ENCODE measurements around the gene RHOT2. TPM values are rescaled to one million over a fixed set of nuclear protein-coding genes. Genes with fewer than 3 reads are reported as not detected.

Gene RHOT2
- total RNA-seq, 4 donors from 2014 or later, result 50.2 to 64.0 (median 55.0) TPM

- TF ChIP-seq CTCF (IDR thresholded peaks at IDR 0.05) (no peak), POLR2A (IDR thresholded peaks at IDR 0.05) (no peak), EP300 (IDR thresholded peaks at IDR 0.05) (no peak), POLR2AphosphoS5 (IDR thresholded peaks at IDR 0.05) (no peak)
- Histone ChIP-seq H3K9me3 (no peaks in the 10 kb centered on the region), H3K27ac (no peak overlapping the region), H3K36me3 (peaks cover 0 to 8% of the 10 kb centered on the region in 2 donors), H3K27me3 (peaks cover 47% of the 10 kb centered on the region), H3K4me1 (peaks cover 0 to 63% (median 33%) of the 10 kb centered on the region in 3 donors), H3K4me3 (no peak overlapping the region)
- no peak for ATAC-seq
- no CpG with 5 or more reads among the region's 9 CpGs for WGBS, 2 donors (ENCODE audit: low coverage in 1 of 2)
These were observed 55.8 kb downstream of the RHOT2 start for GRCh38 chr16:723695-724094.

Other genes starting within 250 kb of the RHOT2 start
- 10 to 100 TPM; 47.4 to 88.9 (median 58.6) TPM for gene RAB11FIP3, start 242.5 kb upstream of the RHOT2 start, total RNA-seq
- gene CAPN15, start 140.4 kb upstream of the RHOT2 start, total RNA-seq, result 10 to 100 TPM; 21.8 to 42.7 (median 29.2) TPM
- not detected for gene PRR35, start 107.7 kb upstream of the RHOT2 start, total RNA-seq
- gene NHLRC4, start 101.1 kb upstream of the RHOT2 start, total RNA-seq, result 1 to 10 TPM in 2 of 4 donors, under 1 TPM in 2; 0.47 to 2.9 (median 0.87) TPM
- 10 to 100 TPM; 30.4 to 42.4 (median 36.8) TPM for gene PIGQ, start 98.2 kb upstream of the RHOT2 start, total RNA-seq
- 10 to 100 TPM; 17.7 to 28.3 (median 22.1) TPM for gene RAB40C, start 78.1 kb upstream of the RHOT2 start, total RNA-seq
- under 1 TPM in 3 of 4 donors, not detected in 1; 0.17 to 0.93 (median 0.35) TPM for gene WFIKKN1, start 37.1 kb upstream of the RHOT2 start, total RNA-seq
- gene METTL26, start 31.8 kb upstream of the RHOT2 start, total RNA-seq, result 100 to 1,000 TPM in 3 of 4 donors, 10 to 100 TPM in 1; 94.8 to 146 (median 112) TPM
- gene MCRIP2, start 26.3 kb upstream of the RHOT2 start, total RNA-seq, result 10 to 100 TPM; 25.4 to 70.0 (median 51.9) TPM
- gene WDR90, start 18.8 kb upstream of the RHOT2 start, total RNA-seq, result 10 to 100 TPM in 3 of 4 donors, 1 to 10 TPM in 1; 8.5 to 21.2 (median 16.8) TPM
- gene RHBDL1, start 7.5 kb downstream of the RHOT2 start, total RNA-seq, result 1 to 10 TPM in 3 of 4 donors, not detected in 1; 1.1 to 1.5 (median 1.3) TPM
- 100 to 1,000 TPM; 161 to 212 (median 179) TPM for gene STUB1, start 12.3 kb downstream of the RHOT2 start, total RNA-seq
- 100 to 1,000 TPM in 1 of 4 donors, 10 to 100 TPM in 3; 70.2 to 109 (median 90.5) TPM for gene JMJD8, start 16.2 kb downstream of the RHOT2 start, total RNA-seq
- 10 to 100 TPM in 1 of 4 donors, 1 to 10 TPM in 3; 8.1 to 16.7 (median 9.6) TPM for gene WDR24, start 22.3 kb downstream of the RHOT2 start, total RNA-seq
- 1 to 10 TPM in 1 of 4 donors, under 1 TPM in 3; 0.27 to 1.4 (median 0.35) TPM for gene FBXL16, start 37.7 kb downstream of the RHOT2 start, total RNA-seq
- gene METRN, start 47.0 kb downstream of the RHOT2 start, total RNA-seq, result 10 to 100 TPM; 22.6 to 77.7 (median 63.8) TPM
- gene ANTKMT, start 53.0 kb downstream of the RHOT2 start, total RNA-seq, result 10 to 100 TPM; 23.5 to 46.2 (median 31.0) TPM
- gene CCDC78, start 58.3 kb downstream of the RHOT2 start, total RNA-seq, result under 1 TPM in 1 of 4 donors, not detected in 3; 0.13 TPM
- gene HAGHL, start 59.0 kb downstream of the RHOT2 start, total RNA-seq, result 1 to 10 TPM; 1.1 to 4.8 (median 2.8) TPM
- gene CIAO3, start 72.9 kb downstream of the RHOT2 start, total RNA-seq, result 10 to 100 TPM; 18.5 to 46.7 (median 25.6) TPM
- 1 to 10 TPM in 1 of 4 donors, under 1 TPM in 1, not detected in 2; 0.73 to 7.2 TPM for gene MSLN, start 92.6 kb downstream of the RHOT2 start, total RNA-seq
- gene RPUSD1, start 120.2 kb downstream of the RHOT2 start, total RNA-seq, result 10 to 100 TPM; 13.4 to 25.8 (median 22.1) TPM
- gene CHTF18, start 120.5 kb downstream of the RHOT2 start, total RNA-seq, result 10 to 100 TPM in 2 of 4 donors, 1 to 10 TPM in 2; 4.6 to 10.9 (median 8.3) TPM
- not detected for gene GNG13, start 132.6 kb downstream of the RHOT2 start, total RNA-seq